ENCODE data around the gene TRIM37.

DNA sequence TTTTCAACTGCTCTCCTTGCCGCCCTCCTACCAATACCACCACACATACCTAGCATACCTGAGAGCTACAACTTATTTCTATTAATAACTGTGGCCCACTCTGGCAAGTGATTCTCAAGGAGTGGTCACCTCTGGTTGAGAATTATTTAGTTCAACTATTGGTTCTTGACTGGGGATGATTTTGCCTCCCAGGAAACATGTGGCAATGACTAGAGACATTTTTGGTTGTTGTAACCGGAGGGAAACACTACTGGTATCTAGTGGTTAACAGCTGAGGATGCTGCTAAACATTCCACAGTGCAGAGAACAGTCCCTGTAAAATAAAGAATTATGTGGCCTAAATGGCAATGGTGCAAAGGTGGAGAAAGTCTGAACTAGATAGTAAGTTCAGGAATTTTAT, 96.7 kb downstream of the TRIM37 start:
- TF ChIP-seq, protein P1, sequence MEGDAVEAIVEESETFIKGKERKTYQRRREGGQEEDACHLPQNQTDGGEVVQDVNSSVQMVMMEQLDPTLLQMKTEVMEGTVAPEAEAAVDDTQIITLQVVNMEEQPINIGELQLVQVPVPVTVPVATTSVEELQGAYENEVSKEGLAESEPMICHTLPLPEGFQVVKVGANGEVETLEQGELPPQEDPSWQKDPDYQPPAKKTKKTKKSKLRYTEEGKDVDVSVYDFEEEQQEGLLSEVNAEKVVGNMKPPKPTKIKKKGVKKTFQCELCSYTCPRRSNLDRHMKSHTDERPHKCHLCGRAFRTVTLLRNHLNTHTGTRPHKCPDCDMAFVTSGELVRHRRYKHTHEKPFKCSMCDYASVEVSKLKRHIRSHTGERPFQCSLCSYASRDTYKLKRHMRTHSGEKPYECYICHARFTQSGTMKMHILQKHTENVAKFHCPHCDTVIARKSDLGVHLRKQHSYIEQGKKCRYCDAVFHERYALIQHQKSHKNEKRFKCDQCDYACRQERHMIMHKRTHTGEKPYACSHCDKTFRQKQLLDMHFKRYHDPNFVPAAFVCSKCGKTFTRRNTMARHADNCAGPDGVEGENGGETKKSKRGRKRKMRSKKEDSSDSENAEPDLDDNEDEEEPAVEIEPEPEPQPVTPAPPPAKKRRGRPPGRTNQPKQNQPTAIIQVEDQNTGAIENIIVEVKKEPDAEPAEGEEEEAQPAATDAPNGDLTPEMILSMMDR (IDR thresholded peaks at IDR 0.05): no peak
- no peak for TF ChIP-seq POLR2A (IDR thresholded peaks at IDR 0.05)
